ENCODE measurements around the gene WWTR1. TPM values are rescaled to one million over a fixed set of nuclear protein-coding genes. Genes with fewer than 3 reads are reported as not detected.

WWTR1 gene
- total and polyA plus RNA-seq, 2 experiments from 2014 or later, result 25.1 to 26.2 TPM

DNA sequence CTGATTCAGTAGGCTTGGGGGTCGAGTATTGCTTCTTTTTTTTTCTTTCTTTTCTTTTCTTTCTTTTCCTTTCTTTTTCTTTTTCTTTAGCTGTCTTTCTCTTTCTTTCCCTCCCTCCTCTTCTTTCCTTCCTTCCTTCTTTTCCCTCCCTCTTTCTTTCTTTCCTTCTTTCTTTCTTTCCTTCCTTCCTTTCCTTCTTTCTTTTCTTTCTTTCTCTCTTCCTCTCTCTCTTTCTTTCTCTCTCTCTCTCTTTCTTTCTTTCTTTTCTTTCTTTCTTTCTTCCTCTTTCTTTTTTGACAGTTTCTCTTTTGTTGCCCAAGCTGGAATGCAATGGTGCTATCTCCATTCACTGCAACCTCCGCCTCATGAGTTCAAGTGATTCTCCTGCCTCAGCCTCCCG lies 147.3 kb downstream of the WWTR1 start (continued):
- TF ChIP-seq, protein P1, sequence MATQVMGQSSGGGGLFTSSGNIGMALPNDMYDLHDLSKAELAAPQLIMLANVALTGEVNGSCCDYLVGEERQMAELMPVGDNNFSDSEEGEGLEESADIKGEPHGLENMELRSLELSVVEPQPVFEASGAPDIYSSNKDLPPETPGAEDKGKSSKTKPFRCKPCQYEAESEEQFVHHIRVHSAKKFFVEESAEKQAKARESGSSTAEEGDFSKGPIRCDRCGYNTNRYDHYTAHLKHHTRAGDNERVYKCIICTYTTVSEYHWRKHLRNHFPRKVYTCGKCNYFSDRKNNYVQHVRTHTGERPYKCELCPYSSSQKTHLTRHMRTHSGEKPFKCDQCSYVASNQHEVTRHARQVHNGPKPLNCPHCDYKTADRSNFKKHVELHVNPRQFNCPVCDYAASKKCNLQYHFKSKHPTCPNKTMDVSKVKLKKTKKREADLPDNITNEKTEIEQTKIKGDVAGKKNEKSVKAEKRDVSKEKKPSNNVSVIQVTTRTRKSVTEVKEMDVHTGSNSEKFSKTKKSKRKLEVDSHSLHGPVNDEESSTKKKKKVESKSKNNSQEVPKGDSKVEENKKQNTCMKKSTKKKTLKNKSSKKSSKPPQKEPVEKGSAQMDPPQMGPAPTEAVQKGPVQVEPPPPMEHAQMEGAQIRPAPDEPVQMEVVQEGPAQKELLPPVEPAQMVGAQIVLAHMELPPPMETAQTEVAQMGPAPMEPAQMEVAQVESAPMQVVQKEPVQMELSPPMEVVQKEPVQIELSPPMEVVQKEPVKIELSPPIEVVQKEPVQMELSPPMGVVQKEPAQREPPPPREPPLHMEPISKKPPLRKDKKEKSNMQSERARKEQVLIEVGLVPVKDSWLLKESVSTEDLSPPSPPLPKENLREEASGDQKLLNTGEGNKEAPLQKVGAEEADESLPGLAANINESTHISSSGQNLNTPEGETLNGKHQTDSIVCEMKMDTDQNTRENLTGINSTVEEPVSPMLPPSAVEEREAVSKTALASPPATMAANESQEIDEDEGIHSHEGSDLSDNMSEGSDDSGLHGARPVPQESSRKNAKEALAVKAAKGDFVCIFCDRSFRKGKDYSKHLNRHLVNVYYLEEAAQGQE (IDR thresholded peaks at IDR 0.05; ENCODE audit: unreplicated experiment), result no peak
- TF ChIP-seq CREB1 (CRISPR knock-in tag; IDR thresholded peaks at IDR 0.05; ENCODE audit: low read depth), result no peak

DNA sequence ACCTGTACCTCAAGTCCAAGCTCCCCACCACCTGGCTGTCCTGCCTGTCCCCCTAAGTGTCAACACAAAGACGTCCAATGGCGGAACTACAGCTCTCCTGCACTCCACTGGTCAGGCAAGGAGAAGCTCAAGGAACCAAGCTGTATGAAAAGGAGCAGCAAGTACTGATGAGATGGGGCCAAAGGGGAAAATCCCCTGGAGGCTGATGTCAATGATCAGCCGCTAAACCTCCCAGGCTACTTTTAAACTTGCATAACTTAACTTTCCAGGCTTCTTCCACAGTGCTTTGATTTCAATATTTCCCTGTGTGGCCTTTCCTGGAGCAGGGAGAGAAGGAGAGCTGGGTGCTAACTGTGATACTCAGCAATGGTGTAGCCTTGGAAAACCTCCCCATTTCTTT lies 148.3 kb downstream of the WWTR1 start:
- Histone ChIP-seq H3K9me2 (ENCODE audit: insufficient read depth) (no peaks in the 10 kb centered on the region), H3K4me1 (ENCODE audit: insufficient read depth) (no peaks in the 10 kb centered on the region), H3K79me2 (replicated peaks; ENCODE audit: insufficient read depth) (no peaks in the 10 kb centered on the region), H3F3A (replicated peaks; ENCODE audit: low read depth) (no peaks in the 10 kb centered on the region), H3K27ac (ENCODE audit: low read depth) (no peak overlapping the region), H2AFZ (0 out of 2 replicates have a peak overlapping the region, but pooled peaks have one; percentile 18), H3K27me3 (ENCODE audit: insufficient read depth) (no peaks in the 10 kb centered on the region), H4K20me1 (replicated peaks; ENCODE audit: insufficient read depth) (no peaks in the 10 kb centered on the region), H3K36me3 (ENCODE audit: insufficient read depth) (no peaks in the 10 kb centered on the region), H3K4me3 (no peak overlapping the region), H3K4me2 (no peak overlapping the region)
- Mint-ChIP-seq H3K27ac (no peak overlapping the region), H3K36me3 (ENCODE audit: low read depth) (no peaks in the 10 kb centered on the region), H3K27me3 (ENCODE audit: insufficient read depth, low read depth, poor library complexity) (no peaks in the 10 kb centered on the region), H3K4me3 (no peak overlapping the region), H3K9me3 (no peaks in the 10 kb centered on the region), H3K4me1 (peaks cover 2% of the 10 kb centered on the region; the same call in 1 of the 3 replicates)
- TF ChIP-seq ZNF331 (CRISPR knock-in tag; IDR thresholded peaks at IDR 0.05; ENCODE audit: low read depth), result no peak
- TF ChIP-seq, protein P1 (IDR thresholded peaks at IDR 0.05; ENCODE audit: unreplicated experiment), result no peak
- no peak for TF ChIP-seq POLR2AphosphoS5 (IDR thresholded peaks at IDR 0.05; ENCODE audit: low read depth)
- TF ChIP-seq EZH2 (IDR thresholded peaks at IDR 0.05; ENCODE audit: low read depth, unreplicated experiment), result no peak
- TF ChIP-seq, protein P2, sequence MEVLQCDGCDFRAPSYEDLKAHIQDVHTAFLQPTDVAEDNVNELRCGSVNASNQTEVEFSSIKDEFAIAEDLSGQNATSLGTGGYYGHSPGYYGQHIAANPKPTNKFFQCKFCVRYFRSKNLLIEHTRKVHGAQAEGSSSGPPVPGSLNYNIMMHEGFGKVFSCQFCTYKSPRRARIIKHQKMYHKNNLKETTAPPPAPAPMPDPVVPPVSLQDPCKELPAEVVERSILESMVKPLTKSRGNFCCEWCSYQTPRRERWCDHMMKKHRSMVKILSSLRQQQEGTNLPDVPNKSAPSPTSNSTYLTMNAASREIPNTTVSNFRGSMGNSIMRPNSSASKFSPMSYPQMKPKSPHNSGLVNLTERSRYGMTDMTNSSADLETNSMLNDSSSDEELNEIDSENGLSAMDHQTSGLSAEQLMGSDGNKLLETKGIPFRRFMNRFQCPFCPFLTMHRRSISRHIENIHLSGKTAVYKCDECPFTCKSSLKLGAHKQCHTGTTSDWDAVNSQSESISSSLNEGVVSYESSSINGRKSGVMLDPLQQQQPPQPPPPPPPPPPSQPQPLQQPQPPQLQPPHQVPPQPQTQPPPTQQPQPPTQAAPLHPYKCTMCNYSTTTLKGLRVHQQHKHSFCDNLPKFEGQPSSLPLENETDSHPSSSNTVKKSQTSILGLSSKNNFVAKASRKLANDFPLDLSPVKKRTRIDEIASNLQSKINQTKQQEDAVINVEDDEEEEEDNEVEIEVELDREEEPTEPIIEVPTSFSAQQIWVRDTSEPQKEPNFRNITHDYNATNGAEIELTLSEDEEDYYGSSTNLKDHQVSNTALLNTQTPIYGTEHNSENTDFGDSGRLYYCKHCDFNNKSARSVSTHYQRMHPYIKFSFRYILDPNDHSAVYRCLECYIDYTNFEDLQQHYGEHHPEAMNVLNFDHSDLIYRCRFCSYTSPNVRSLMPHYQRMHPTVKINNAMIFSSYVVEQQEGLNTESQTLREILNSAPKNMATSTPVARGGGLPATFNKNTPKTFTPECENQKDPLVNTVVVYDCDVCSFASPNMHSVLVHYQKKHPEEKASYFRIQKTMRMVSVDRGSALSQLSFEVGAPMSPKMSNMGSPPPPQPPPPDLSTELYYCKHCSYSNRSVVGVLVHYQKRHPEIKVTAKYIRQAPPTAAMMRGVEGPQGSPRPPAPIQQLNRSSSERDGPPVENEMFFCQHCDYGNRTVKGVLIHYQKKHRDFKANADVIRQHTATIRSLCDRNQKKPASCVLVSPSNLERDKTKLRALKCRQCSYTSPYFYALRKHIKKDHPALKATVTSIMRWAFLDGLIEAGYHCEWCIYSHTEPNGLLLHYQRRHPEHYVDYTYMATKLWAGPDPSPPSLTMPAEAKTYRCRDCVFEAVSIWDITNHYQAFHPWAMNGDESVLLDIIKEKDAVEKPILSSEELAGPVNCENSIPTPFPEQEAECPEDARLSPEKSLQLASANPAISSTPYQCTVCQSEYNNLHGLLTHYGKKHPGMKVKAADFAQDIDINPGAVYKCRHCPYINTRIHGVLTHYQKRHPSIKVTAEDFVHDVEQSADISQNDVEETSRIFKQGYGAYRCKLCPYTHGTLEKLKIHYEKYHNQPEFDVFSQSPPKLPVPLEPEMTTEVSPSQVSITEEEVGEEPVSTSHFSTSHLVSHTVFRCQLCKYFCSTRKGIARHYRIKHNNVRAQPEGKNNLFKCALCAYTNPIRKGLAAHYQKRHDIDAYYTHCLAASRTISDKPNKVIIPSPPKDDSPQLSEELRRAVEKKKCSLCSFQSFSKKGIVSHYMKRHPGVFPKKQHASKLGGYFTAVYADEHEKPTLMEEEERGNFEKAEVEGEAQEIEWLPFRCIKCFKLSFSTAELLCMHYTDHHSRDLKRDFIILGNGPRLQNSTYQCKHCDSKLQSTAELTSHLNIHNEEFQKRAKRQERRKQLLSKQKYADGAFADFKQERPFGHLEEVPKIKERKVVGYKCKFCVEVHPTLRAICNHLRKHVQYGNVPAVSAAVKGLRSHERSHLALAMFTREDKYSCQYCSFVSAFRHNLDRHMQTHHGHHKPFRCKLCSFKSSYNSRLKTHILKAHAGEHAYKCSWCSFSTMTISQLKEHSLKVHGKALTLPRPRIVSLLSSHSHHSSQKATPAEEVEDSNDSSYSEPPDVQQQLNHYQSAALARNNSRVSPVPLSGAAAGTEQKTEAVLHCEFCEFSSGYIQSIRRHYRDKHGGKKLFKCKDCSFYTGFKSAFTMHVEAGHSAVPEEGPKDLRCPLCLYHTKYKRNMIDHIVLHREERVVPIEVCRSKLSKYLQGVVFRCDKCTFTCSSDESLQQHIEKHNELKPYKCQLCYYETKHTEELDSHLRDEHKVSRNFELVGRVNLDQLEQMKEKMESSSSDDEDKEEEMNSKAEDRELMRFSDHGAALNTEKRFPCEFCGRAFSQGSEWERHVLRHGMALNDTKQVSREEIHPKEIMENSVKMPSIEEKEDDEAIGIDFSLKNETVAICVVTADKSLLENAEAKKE (CRISPR knock-in tag; IDR thresholded peaks at IDR 0.05), result no peak
- ATAC-seq (no peak), DNase-seq (ENCODE audit: low spot score) (no peak)

Measured in GM23338 (cell line).